Measurements from ENCODE around the gene VWA1.
"Not testable (repeated sequence)": the region's sequence is repeated elsewhere in the genome, so short reads cannot be mapped to it uniquely, and the experiment has no call there.

VWA1 gene

DNA sequence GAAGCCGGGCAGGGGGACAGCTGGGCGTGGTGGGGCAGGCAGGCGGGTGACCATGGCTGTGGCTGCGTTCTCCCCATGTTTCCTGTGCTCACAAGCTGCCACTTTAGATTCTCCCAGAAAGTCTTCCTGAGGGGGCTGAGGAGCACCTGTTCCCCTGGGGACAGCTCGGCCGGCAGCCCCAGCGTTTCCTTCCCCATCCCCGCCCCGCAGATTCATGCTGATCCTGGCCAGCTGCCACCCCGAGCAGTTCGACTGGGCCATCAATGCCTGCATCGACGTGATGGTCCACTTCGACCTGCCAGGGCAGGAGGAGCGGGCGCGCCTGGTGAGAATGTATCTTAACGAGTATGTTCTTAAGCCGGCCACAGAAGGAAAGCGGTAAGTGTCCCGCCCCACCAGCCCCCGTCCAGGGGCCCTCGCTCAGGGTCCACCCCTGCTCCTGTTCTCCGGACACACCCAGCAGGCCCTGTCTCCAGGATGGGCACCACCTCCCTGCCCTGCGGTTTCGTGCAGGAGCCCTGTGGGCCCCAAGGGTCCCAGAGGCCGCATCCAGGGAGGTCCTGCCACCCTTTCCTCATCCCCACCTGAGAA lies 25.1 kb downstream of the VWA1 start:
- no peak for ATAC-seq

DNA sequence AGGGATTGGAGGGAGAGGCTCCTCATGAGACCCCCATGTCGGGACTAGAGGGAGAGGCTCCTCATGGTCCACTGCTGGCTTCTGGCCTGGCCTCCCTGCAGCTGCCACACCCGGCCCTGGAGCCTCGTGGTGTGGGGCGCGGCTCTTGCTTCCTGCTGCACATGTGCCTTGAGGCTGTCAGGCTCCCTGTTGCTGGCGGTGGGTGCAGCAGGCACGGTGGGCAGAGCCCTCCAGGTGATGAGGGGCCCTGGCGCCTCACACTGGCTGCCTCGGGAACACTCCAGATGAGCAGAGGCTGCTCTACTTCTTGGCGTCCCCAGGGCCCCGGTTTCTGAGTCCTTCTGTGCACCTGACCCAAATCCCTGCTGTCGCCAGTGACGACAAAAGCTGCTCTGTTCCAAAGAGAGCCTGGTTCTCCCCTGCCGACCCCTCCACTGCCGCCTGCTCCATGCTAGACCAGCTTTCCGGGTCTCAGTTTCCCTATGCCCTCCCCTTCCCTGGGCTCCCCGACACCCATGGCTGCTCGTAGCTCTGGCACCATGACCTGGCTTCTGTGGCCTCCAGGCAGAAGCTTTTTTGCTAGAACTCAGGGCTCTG lies 26.3 kb downstream of the VWA1 start:
- no peak for ATAC-seq

DNA sequence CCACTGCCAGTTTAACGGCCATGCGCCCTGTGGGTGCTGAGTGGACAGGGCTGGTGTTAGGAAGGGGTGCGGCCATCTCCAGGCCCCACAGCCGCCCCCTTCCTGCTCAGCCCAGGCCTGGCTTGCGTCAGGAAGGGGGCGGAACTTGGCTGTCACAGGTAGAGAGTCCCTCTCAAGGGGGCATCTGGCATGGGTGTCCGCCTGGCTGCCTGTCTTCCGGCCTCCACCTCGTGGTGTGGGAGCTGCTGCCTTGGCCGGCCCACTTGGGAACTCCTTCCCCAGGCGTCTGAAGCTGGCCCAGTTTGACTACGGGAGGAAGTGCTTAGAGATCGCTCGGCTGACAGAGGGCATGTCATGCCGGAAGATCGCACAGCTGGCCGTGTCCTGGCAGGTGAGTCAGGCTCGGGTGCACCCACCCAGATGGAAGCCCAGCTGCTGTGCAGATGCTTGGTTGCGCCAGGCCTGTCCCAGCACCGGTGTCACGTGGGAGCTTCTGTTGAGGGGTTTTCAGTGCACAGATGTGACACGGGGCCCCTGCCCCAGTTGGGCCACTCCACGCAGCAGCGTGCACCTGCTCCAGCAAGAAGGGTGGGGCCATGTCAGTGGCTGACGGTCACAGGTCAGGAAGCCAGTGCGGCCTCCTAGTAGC lies 27.0 kb downstream of the VWA1 start:
- peak; percentile 53 to 56 for ATAC-seq

DNA sequence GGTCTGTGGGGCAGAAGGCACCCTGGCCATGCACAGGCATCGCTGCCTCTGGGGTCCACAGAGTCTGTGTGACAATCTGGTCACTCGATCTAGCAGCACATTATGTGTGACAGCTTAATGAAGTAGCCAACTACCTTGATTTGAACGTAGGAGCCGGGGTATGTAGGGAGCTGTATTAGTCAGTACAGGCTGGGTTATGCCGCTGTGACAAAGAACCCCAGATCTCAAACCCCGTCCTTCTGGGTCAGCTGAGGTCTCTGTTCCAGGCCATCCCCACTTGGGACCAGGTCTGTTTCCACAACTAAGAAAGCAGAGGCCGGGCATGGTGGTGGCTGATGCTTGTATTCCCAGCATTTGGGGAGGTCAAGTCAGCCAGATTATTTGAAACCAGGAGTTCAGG lies 27.8 kb downstream of the VWA1 start:
- ATAC-seq, result no peak

DNA sequence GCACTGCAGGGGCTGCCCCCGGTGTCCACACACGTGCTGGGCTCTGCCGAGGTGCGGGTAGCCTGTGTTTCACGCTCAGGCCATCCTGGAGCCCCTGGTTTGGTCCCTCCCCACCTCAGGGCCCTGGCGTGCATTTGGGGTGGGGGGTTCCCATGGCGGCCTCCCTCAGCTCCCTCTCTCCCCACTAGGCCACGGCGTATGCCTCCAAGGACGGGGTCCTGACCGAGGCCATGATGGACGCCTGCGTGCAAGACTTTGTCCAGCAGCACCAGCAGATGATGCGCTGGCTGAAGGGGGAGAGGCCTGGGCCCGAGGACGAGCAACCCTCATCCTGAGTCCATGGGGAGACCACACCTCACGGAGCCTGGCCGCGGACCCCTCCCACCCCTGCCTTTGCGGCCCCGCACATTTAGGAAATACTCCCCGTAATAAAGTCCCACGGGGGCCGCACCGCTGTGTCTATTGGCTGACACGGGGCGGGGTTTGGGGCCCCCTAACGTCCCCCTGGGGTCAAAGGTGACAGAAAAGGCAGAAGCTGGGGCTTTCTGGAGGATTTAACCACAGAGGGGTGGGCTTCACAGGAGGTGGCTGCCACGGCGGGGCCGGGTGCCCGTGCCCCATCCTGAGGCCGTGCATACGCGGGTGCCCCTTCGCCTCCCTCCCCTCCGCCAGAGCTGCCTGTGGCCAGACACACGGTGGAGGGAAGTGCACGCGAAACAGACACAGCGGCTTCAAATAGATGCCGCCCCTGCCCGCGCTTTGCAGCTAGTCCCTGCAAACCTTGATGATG lies 32.9 kb downstream of the VWA1 start:
- ATAC-seq, result not testable (repeated sequence)

DNA sequence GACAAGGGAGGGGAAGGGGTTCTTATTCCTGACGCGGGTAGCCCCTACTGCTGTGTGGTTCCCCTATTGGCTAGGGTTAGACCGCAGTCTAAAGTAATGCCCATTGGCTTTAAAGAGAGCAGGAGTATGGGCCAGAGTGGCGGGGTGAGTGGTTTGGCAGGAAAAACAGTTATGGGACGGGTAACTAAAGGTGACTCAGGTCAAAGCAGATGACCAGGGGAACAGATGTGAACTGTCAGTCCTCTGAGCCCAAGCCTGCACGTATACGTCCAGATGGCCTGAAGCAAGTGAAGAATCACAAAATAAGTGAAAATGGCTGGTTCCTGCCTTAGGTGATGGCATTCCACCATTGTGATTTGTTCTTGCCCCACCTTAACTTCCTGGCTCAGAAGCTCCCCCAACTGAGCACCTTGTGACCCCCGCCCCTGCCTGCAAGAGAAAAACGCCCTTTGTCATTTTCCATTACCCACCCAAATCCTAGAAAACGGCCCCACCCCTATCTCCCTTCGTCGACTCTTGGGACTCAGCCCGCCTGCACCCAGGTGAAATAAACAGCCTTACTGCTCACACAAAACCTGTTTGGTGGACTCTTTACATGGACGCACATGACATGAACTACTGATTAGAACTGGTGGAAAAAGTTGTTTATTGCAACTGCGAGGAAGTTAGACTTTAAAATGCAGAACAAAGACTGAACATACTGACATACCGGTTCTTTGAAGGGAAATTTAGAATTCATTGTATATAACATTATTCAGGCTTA lies 35.3 kb downstream of the VWA1 start:
- no peak for ATAC-seq

DNA sequence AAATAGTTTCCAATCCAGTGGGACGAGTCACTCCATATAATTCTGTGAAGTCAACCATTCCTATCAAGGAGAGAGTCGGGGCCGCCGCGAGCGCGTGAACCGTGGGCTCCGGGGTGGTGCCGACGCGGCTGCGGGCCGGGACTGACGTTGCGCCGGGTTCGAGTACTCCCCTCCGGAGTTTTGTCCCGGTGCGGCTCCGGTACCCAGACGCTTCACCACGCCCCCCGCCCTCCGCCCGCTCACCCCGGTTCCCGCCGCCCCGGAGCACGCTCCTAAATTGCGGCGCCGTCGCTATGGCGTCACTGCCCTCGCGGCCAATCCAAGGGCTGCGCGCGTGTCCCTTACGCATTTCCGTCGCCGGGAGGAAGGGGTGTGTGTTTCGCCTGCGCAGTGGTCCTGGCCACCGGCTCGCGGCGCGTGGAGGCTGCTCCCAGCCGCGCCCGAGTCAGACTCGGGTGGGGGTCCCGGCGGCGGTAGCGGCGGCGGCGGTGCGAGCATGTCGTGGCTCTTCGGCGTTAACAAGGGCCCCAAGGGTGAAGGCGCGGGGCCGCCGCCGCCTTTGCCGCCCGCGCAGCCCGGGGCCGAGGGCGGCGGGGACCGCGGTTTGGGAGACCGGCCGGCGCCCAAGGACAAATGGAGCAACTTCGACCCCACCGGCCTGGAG lies 36.0 kb downstream of the VWA1 start, which contains the start of gene ATAD3B:
Gene ATAD3B, plus strand, starts transcription at position 377 of the 664 bp plus-strand sequence. Its CDS starts 120 bp downstream, at position 497.
- ATAC-seq, result peak; percentile 98 to 99

DNA sequence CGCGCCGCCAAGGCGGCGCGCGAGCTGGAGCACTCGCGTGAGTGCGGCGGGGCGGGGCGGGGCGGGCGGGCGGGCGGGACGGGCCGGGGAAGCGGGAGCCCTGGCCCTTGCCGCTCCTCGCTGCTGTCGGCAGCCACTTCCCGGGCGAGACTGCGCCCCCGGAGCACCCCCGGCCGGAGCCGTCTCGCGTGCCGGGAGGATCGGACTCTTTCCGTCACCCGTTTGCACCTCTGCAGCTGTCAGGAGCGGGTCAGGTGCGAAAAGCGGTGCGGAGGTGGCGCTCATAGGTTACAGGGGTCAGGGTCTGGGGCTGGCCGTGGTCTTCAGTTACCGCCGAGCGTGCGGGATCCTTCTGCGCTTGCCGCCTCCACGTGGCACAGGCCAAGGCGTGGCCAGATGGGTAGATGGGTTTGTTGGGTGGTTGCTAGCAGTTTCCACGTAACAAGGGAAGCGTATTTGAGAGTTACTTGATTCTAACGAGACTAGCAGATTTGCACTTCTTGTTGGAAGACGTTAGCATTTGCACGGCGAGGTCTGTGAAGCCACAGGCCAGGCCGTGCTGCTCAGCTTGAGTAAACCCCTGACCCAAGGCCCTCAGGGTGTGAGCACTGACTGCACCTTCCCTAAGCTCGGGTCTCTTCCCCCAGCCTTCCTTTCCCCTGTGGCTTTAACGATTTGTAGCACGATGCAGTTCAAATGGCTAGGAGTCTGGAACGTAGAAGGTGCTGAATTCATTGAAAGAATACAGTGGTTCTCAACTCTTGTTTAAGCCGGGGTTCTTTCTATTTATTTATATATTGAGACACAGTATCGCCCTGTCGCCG lies 36.8 kb downstream of the VWA1 start:
- peak; percentile 30 to 34 for ATAC-seq

DNA sequence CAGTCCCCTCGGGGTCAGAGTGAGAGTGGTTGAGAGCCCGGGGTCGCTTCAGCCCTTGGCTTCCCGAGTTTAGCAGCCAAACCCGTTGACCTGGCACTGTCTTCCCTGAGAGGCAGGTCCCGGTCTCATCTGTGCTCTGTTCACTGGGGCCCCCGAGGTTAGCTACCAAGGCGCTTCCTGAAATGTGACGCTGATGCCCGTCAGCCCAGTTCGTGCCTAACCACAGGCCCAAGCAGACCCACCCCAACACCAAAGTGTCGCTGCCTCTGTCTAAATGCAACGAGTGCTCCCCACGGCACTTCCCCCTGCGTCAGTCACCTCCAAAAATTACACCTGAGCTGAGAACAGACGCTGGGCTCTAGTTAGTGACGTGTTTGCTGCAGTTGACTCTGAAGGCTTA lies 40.5 kb downstream of the VWA1 start:
- ATAC-seq, result not testable (repeated sequence)

DNA sequence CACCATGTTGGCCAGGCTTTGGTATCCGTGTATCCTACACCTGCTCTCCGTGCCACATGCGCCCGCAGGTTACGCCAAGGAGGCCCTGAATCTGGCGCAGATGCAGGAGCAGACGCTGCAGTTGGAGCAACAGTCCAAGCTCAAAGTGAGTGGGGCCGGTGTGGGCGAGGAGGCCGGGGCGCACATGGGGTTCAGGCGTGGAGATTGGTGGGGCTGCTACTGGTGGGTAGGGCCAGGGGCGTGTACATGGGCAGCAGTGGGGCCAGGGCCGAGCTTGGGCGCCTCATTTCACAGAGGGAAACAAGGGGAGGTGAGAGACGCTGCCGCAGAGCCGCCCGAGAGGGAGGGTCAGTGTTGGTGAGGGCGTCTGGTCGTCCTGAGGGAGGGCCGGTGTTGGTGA lies 41.7 kb downstream of the VWA1 start:
- no peak for ATAC-seq

DNA sequence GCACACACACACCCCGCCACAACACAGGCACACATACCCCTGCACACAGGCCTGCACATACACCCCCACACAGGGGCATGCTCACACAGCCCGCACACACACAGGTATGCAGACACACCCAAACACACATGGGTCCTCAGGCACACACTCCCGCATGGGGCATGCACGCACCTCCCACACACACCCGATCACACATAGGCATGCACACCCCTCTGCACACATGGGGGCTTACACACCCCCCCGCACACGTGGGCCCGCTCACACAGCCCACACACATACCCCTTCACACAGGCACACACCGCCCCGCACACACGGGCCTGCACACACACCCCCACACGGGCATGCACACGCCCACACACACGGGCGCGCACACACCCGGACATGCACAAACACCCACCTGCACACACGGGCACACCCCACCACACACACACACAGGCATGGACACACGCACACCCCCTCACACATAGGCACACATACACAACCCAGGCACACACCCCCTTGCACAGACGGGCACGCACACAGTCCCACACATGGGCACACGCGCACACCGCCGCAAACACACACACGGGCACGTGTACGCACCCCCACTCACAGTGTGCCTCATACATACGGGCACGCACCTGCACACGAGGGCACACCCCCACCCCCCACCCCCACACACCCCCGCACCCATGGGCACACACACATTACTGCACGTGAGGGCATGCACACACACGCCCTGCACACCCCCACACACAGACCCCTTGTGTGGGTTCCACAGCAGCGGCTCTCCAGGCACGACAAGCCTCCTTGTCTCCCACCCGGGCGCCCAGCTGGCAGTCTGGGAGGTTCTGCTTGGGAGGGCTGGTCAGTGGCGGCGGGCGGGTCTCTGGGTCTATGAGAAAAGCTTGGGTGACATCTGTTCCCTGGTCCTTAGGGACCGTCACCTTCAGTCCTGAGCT lies 44.3 kb downstream of the VWA1 start:
- no peak for ATAC-seq

DNA sequence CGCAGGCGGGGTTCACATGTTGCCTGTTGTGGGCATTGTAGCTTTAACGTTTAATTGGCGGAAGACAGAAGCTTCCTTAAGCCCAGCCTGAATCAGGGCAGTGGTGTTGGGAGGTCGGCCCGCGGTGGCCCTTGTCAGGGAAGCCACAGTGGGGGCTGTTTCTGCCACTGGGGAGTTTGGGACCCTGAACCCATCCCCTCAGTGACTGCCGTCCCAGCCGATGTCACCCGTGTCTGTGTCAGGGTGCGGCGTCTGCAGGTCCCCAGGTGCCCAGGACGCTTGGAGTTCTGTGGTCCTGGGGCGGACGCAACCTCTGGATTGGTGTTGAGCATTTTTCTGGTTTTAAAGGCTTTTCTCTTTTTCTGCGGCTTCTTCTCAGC lies 45.0 kb downstream of the VWA1 start:
- not testable (repeated sequence) for ATAC-seq

DNA sequence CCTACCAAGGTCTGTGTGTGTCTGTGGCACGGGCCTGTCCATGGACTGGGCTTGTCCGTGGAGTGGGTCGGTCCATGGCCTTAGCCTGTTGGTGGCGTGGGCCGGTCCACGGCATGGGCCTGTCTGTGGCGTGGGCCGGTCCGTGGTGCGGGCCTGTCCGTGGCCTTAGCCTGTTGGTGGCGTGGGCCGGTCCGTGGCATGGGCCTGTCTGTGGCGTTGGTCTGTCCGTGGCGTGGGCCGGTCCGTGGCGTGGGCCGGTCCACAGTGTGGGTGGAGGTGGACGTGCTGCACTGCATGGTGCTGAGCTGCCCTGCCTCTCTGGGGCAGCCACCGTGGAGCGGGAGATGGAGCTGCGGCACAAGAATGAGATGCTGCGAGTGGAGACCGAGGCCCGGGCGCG lies 46.3 kb downstream of the VWA1 start:
- peak in 1 of 2 donors; percentile 10 for ATAC-seq

DNA sequence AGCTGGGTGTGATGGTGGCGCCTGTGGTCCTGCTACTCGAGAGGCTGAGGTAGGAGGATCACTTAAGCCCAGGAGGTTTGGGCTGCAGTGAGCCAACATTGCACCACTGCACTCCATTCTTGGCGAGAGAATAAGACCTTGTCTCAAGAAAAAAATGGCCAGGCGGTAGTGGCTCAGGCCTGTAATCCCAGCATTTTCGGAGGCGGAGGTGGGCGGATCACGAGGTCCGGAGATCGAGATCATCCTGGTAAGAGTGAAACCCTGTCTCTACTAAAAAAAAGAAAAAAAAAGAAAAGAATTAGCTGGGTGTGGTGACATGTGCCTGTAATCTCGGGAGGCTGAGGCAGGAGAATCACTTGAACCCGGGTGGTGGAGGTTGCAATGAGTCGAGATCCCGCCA lies 47.4 kb downstream of the VWA1 start:
- ATAC-seq, result no peak

DNA sequence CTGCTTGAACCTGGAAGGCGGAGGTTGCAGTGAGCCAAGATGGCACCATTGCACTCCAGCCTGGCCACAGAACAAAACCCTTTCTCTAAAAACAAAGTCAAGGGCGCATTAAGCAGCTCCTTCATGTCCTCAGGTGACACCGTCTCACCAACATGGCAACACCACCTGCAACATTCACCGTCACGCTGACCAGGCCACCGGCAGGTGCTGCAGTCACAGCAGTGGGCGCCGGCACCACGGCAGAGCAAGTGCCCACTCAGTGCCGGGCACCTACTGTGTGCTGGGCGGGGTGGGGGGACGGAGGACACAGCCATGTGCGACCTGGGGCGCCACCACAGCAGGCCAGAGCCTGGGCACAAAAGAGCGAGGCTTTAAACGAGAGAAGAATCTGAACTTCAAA lies 48.2 kb downstream of the VWA1 start:
- no peak for ATAC-seq

DNA sequence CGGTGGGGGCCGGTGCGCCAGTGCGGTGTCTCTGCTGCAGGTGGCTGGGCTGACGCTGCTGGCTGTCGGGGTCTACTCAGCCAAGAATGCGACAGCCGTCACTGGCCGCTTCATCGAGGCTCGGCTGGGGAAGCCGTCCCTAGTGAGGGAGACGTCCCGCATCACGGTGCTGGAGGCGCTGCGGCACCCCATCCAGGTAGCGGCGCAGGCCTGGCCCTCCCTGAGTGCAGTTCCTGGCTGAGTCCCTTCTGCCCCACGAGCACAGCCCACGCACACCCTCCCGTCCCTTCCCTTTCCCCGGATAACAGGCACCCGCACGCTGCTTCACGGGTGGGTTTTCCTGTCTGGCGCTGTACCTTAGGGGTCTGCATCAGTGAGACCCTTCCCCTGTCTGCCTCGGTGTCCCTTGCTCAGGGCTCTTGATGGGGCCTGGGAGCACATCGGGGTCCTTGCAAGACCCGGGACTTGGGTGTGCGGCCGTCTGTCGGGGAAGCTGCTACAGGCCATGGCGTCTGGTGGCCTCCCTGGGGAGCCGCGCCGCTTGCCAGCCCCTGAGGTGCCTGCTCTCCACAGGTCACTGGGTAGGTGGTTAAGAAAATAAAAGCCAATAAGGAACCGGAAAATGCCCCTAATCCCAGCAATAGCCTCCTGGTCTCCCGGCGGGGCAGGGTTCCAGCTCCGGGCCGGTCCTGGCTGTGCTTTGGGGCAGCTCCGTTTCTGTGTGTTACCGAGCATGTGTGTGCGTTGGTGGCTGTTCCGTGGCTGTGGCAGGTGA lies 49.7 kb downstream of the VWA1 start:
- not testable (repeated sequence) for ATAC-seq

DNA sequence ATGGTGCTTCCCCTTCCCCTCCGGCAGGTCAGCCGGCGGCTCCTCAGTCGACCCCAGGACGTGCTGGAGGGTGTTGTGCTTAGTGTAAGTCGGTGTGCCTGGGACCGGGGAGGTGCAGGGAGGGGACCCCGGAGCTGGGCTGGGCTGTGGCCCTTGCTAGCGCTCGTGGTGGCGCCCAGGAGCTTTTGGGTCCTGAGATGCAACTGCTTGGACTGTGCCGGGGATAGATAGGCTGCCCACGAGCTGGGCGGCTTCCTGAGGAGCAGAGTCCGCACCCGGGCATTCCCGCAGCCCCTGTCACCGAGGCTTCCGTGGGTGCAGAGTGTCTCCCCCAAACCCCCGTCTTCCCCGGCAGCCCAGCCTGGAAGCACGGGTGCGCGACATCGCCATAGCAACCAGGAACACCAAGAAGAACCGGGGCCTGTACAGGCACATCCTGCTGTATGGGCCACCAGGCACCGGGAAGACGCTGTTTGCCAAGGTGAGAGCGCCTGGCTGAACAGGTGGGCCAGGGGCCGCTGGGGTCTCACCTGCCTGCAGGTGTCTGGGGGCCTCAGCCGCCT lies 50.3 kb downstream of the VWA1 start:
- not testable (repeated sequence) for ATAC-seq

DNA sequence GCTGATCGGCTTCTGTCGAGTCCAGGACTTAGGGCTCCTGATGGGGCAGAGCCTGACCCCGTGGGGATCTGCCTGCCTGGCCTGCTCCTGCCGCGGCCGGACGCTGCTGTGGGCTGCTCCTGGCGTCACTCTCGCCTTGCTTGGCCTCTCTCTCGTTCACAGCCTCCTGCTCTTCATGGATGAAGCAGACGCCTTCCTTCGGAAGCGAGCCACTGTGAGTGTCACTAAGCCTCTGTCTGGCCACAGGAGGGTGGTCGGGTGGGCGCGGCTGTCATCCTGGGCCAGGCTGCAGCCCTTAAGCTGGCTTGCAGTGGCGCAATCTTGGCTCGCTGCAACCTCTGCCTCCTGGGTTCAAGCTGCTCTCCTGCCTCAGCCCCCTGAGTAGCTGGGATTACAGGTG lies 52.2 kb downstream of the VWA1 start:
- no peak for ATAC-seq

DNA sequence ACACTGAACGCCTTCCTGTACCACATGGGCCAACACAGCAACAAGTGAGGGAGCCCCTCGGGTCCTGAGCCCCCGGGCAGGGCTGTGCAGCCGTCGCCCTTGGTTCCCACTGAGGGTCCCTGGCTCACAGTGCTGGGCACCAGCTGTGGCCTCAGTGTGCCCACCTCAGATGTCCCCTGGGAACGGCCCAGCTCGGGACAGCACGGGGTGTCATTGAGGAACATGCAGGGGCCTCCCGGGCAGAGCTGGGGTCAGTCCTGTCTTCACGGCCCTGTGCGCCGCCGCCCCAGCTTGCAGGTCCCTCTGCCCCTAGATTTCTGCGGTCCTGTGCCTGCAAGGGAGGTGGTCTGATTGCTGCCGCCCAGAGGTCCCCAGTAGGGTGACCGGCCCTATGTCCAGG lies 53.7 kb downstream of the VWA1 start:
- no peak for ATAC-seq
